ENCODE data around the gene MRPL42. TPM values are rescaled to one million over a fixed set of nuclear protein-coding genes. Genes with fewer than 3 reads are reported as not detected.

The MRPL42 gene
- total RNA-seq, 1 experiment from 2014 or later: 108 TPM

DNA sequence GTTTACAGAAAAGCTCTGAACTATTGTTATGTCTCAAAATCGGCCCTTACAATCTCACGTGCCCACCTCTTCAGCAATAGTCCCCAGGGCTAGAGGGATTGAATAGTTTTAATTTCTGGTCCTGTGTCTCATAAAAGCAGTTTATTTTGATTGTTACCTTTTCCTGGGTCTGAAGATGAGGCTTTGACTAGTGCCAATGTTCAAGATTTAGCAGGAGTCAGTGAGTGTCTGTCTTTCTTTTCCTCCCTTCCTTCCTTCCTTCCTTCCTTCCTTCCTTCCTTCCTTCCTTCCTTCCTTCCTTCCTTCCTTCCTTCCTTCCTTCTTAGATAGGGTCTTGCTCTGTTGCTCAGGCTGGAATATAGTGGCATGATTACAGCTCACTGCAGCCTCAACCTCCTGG lies 80.5 kb downstream of the MRPL42 start:
- Histone ChIP-seq H3K23ac (ENCODE audit: insufficient read length, low read depth, low read length) (no peak overlapping the region), H3K14ac (ENCODE audit: insufficient read depth, low read length) (no peak overlapping the region), H4K8ac (replicated peaks; ENCODE audit: insufficient read length, low read depth, low read length) (no peak overlapping the region), H3K56ac (ENCODE audit: insufficient read length, low read depth, low read length) (no peak overlapping the region), H3K4me1 (ENCODE audit: insufficient read depth, low read length) (no peaks in the 10 kb centered on the region), H3K18ac (ENCODE audit: insufficient read length, low read depth, low read length) (no peak overlapping the region), H2BK120ac (ENCODE audit: low read depth, low read length, poor library complexity, severe bottlenecking) (no peak overlapping the region), H2AFZ (ENCODE audit: low read length) (no peak overlapping the region), H3K9me3 (ENCODE audit: control insufficient read depth, low read depth, low read length) (no peaks in the 10 kb centered on the region), H3K27me3 (ENCODE audit: insufficient read depth, low read length) (no peaks in the 10 kb centered on the region), H2BK20ac (ENCODE audit: low read depth, low read length, poor library complexity, severe bottlenecking) (no peak overlapping the region), H2BK5ac (ENCODE audit: insufficient read length, low read length) (no peak overlapping the region), H2BK15ac (ENCODE audit: low read depth, low read length) (no peak overlapping the region), H3K4ac (ENCODE audit: low read depth, low read length) (no peak overlapping the region), H4K5ac (ENCODE audit: insufficient read length, low read depth, low read length) (no peak overlapping the region), H4K20me1 (ENCODE audit: control insufficient read depth, insufficient read depth, insufficient read length) (no peaks in the 10 kb centered on the region), H2BK12ac (ENCODE audit: insufficient read length, low read depth, low read length) (no peak overlapping the region), H3K79me1 (ENCODE audit: insufficient read depth, low read depth, low read length, poor library complexity, severe bottlenecking) (no peaks in the 10 kb centered on the region), H2AK5ac (ENCODE audit: insufficient read length, low read length) (no peak overlapping the region), H3K27ac (ENCODE audit: insufficient read length, low read depth, low read length) (no peak overlapping the region), H3K79me2 (ENCODE audit: insufficient read depth, low read length) (no peaks in the 10 kb centered on the region), H4K91ac (ENCODE audit: insufficient read length, low read depth, low read length) (no peak overlapping the region), H3K4me2 (ENCODE audit: insufficient read depth, insufficient read length, low read length) (no peak overlapping the region), H3K9ac (ENCODE audit: extremely low read depth, insufficient read length, low read length) (no peak overlapping the region), H3T11ph (ENCODE audit: low read length) (no peak overlapping the region), H3K23me2 (ENCODE audit: insufficient read length, low read depth, low read length, poor library complexity, severe bottlenecking) (no peaks in the 10 kb centered on the region)
- DNase-seq: no peak
- H3K4me3 Mint-ChIP-seq: no peak overlapping the region
- TF ChIP-seq CTCF (conservative IDR thresholded peaks at IDR 0.05): no peak
- no peaks in the 10 kb centered on the region for H3K4me1 Mint-ChIP-seq
- no peaks in the 10 kb centered on the region for H3K27me3 Mint-ChIP-seq (ENCODE audit: low read depth)
- no peaks in the 10 kb centered on the region for H3K9me3 Mint-ChIP-seq
- H3K27ac Mint-ChIP-seq: peak overlapping the region in 1 of 3 experiments; percentile 60; a peak in 1 of 7 replicates
- H3K36me3 Mint-ChIP-seq (ENCODE audit: insufficient read depth in 1 of 3, low read depth in 3 of 3): peaks cover 10 to 15% (median 13%) of the 10 kb centered on the region in 3 experiments; a peak in 6 of 7 replicates
- no CpG with 5 or more reads among the region's 2 CpGs for WGBS (ENCODE audit: extremely low coverage, insufficient read length, low lambda C conversion rate)

Measured in H9 (cell line).